Endothelial cell of umbilical vein (primary cell): Measurements from ENCODE around the gene HEYL.

Experiments used
- EZH2 ChIP-seq: IDR thresholded peaks from 2 replicates; pipeline ENCODE4 v1.6.1; 2012; ENCODE audit warnings: borderline replicate concordance, low read depth, mild to moderate bottlenecking, moderate library complexity, low read length, inconsistent platforms; ENCODE audit not compliant: severe bottlenecking
- FOS ChIP-seq: IDR thresholded peaks from 2 replicates; pipeline ENCODE4 v1.6.1; 2011; ENCODE audit warnings: mild to moderate bottlenecking, low read length, moderate library complexity, borderline replicate concordance; ENCODE audit not compliant: insufficient read depth
- GATA2 ChIP-seq: IDR thresholded peaks from 2 replicates; pipeline ENCODE4 v1.7.0; 2011; ENCODE audit warnings: low read depth, mild to moderate bottlenecking, moderate library complexity, mixed read lengths, low read length; ENCODE audit not compliant: insufficient read length, insufficient read depth
- JUN ChIP-seq: IDR thresholded peaks from 2 replicates; pipeline ENCODE4 v1.6.1; 2011; ENCODE audit warnings: borderline replicate concordance, low read depth; ENCODE audit not compliant: insufficient read length, insufficient read depth
- POLR2A ChIP-seq: IDR thresholded peaks from 2 replicates; pipeline ENCODE4 v1.6.1; 2012; ENCODE audit warnings: low read depth, mild to moderate bottlenecking, control low read depth, low read length
- POLR2AphosphoS5 ChIP-seq: IDR thresholded peaks from 2 replicates; pipeline ENCODE4 v1.6.1; 2012; ENCODE audit warnings: low read depth, mild to moderate bottlenecking, control low read depth, low read length, moderate library complexity; ENCODE audit not compliant: insufficient read depth
- TF ChIP-seq, protein P1 (sequence below), 2 donors: IDR thresholded peaks; 1 replicate in 1 of 2; 2 replicates in 1 of 2; pipeline ENCODE4 v1.5.1; 2011; ENCODE audit warnings: low read length in 2 of 2, mild to moderate bottlenecking in 2 of 2, moderate library complexity in 2 of 2, control low read depth in 1 of 2, inconsistent platforms in 1 of 2, low read depth in 1 of 2; ENCODE audit not compliant: insufficient read depth in 1 of 2; ENCODE audit errors: extremely low read depth in 1 of 2
- TF ChIP-seq, protein P2 (sequence below): IDR thresholded peaks from 2 replicates; pipeline ENCODE4 v1.6.1; 2011; ENCODE audit not compliant: insufficient read depth, insufficient read length

DNA sequence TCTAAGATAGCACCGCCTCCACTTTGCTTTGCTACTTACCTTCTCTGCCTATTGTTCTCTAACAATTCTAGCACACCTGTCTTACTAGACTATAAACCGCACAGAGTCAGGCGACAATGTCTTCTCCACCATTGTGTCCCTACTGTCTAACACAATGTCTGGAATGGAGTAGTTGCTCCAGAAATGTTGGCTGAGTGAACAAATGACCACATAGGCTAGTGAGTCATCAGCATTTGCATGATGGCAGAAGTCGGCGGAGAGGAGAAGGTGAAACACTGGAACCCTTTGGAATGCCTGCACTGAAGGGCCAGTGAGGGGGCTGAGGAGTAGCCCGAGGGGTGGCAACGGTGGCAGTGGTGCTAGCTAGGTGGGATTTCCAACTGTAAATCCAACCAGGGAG lies 48.9 kb downstream of the HEYL start:
- TF ChIP-seq, protein P1, sequence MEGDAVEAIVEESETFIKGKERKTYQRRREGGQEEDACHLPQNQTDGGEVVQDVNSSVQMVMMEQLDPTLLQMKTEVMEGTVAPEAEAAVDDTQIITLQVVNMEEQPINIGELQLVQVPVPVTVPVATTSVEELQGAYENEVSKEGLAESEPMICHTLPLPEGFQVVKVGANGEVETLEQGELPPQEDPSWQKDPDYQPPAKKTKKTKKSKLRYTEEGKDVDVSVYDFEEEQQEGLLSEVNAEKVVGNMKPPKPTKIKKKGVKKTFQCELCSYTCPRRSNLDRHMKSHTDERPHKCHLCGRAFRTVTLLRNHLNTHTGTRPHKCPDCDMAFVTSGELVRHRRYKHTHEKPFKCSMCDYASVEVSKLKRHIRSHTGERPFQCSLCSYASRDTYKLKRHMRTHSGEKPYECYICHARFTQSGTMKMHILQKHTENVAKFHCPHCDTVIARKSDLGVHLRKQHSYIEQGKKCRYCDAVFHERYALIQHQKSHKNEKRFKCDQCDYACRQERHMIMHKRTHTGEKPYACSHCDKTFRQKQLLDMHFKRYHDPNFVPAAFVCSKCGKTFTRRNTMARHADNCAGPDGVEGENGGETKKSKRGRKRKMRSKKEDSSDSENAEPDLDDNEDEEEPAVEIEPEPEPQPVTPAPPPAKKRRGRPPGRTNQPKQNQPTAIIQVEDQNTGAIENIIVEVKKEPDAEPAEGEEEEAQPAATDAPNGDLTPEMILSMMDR (IDR thresholded peaks at IDR 0.05; ENCODE audit: extremely low read depth in 1 of 2, insufficient read depth in 1 of 2, low read depth in 1 of 2, low read length in 2 of 2): no peak
- TF ChIP-seq POLR2AphosphoS5: no peak
- no peak for TF ChIP-seq POLR2A
- no peak for TF ChIP-seq GATA2
- TF ChIP-seq EZH2: no peak
- TF ChIP-seq, protein P2, sequence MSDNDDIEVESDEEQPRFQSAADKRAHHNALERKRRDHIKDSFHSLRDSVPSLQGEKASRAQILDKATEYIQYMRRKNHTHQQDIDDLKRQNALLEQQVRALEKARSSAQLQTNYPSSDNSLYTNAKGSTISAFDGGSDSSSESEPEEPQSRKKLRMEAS: no peak
- TF ChIP-seq FOS: no peak
- no peak for TF ChIP-seq JUN
